CD4-positive, alpha-beta T cell (primary cell): ENCODE results near the gene EFNA4. TPM values are rescaled to one million over a fixed set of nuclear protein-coding genes. Genes with fewer than 3 reads are reported as not detected.
A peak's percentile ranks its signal among the peaks of the same experiment; 100 is the strongest.

Experiments
- ATAC-seq: fragments of 200-7000 bp; cut with Tn5 transposase; one replicate; pipeline ENCODE4 v1.10.0; 2022; ENCODE audit warnings: mild to moderate bottlenecking; ENCODE audit not compliant: poor library complexity
- CTCF ChIA-PET: fragments of 350-600 bp; sonication (Branson Sonifier 250); formaldehyde crosslinking; loops from one replicate; lab custom pipeline; 2021; ENCODE audit warnings: antibody characterized with exemption, inconsistent platforms; lab: Charles Lee
- POLR2A ChIA-PET: fragments of 350-600 bp; sonication (Branson Sonifier 250); formaldehyde crosslinking; loops from one replicate; lab custom pipeline; 2021; ENCODE audit warnings: antibody characterized with exemption, inconsistent platforms; lab: Charles Lee
- DNase-seq, 14 experiments: peaks; one replicate each; pipeline ENCODE4 v3.0.0-alpha.2; 2013 to 2020; ENCODE audit warnings: mixed read lengths in 2 of 14
- H3K27ac ChIP-seq, 2 donors: one replicate each; pipeline versions ENCODE4 v1.5.1 to v1.7.0; 2013; ENCODE audit warnings: low read length in 2 of 2, low read depth in 1 of 2, mild to moderate bottlenecking in 1 of 2
- H3K27me3 ChIP-seq, 2 experiments: 1 replicate in 1 of 2; 2 replicates in 1 of 2; pipeline versions ENCODE4 v1.6.1 to v1.7.0; 2013; ENCODE audit warnings: low read length in 2 of 2, control low read depth in 1 of 2, mild to moderate bottlenecking in 1 of 2, moderate library complexity in 1 of 2; ENCODE audit not compliant: insufficient read depth in 2 of 2, control insufficient read depth in 1 of 2
- H3K36me3 ChIP-seq: one replicate; pipeline ENCODE4 v1.6.1; 2013; ENCODE audit warnings: low read length, control low read depth; ENCODE audit not compliant: insufficient read depth
- H3K4me1 ChIP-seq: one replicate; pipeline ENCODE4 v1.6.1; 2013; ENCODE audit warnings: low read length, control low read depth; ENCODE audit not compliant: insufficient read depth
- H3K4me3 ChIP-seq: one replicate; pipeline ENCODE4 v1.5.1; 2013; ENCODE audit warnings: mild to moderate bottlenecking, low read length, moderate library complexity
- H3K9me3 ChIP-seq, 2 experiments: 1 replicate in 1 of 2; 2 replicates in 1 of 2; pipeline versions ENCODE4 v1.6.1 to v1.7.0; 2013; ENCODE audit warnings: low read length in 2 of 2, mild to moderate bottlenecking in 2 of 2, control low read depth in 1 of 2, moderate library complexity in 1 of 2; ENCODE audit not compliant: control insufficient read depth in 1 of 2, insufficient read depth in 1 of 2
- H3K27ac Mint-ChIP-seq: one replicate; pipeline ENCODE4 v1.8.0; 2020; ENCODE audit warnings: mixed read lengths
- H3K27me3 Mint-ChIP-seq: one replicate; pipeline ENCODE4 v1.8.0; 2021; ENCODE audit warnings: mixed read lengths
- H3K36me3 Mint-ChIP-seq: one replicate; pipeline ENCODE4 v1.8.0; 2021; ENCODE audit warnings: low read depth, mixed read lengths
- H3K4me1 Mint-ChIP-seq: one replicate; pipeline ENCODE4 v1.8.0; 2021; ENCODE audit warnings: low read depth, mixed read lengths
- H3K4me3 Mint-ChIP-seq: one replicate; pipeline ENCODE4 v1.8.0; 2020; ENCODE audit warnings: mild to moderate bottlenecking, mixed read lengths
- H3K9me3 Mint-ChIP-seq: one replicate; pipeline ENCODE4 v1.8.0; 2020; ENCODE audit warnings: mixed read lengths
- intact Hi-C, 2 experiments: fragments of 100-400 bp; cut with DNase I in 1 of 2; cut with micrococcal nuclease in 1 of 2; formaldehyde crosslinking; loops; one replicate each; pipeline versions ENCODE4 v1.15.1 to v1.9.0; 2023 to 2025; cut with DNase I, micrococcal nuclease
- total RNA-seq, 174 experiments: library from RNA in 2 of 174; stranded (reverse) in 2 of 174; gene quantifications; one replicate each; pipeline ENCODE4 v1.2.3 and lab custom pipeline; 2021 to 2026
- TF ChIP-seq, protein P1 (sequence below): fragments of 200-600 bp; IDR thresholded peaks from one replicate; pipeline ENCODE4 v1.8.0; 2022; ENCODE audit warnings: antibody characterized with exemption, mild to moderate bottlenecking

The EFNA4 gene
- total RNA-seq, 2 experiments from 2014 or later = 2.4 to 3.3 TPM

DNA sequence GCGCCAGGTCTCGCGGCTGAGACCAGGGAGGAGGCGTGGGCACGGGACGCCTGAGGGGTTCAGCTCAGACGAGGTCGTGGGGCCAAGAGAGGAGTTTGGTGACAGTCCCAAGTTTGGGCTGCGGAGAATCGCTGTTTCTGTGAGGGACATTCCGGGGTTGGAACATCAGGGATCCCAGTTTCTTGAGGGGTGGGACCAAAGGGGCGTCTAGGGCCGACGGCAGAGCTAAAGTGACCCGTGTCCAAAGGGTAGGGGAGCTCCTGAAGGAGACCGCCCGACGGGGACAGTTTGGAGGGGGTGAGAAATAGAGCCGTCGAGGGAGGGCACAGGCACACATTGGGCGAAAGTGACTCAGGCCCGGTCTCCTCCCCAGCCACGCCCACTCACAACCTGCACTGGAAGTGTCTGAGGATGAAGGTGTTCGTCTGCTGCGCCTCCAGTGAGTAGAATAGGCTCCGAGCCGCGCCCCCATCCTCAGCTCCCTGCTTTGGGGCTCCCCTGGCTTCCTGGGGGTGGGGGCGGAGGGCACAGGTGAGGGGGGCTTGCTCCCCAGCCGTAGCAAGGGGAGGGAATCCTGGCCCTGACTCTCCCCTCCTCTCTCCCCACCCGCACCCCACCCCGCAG is 22.1 kb downstream of the EFNA4 start:
- intact Hi-C loops = loop anchor here (2.0 to 10.0 kb wide), 9 partner anchors 15 to 761 kb away; partner anchors contain the start of genes UBE2Q1 (in 2 of the 2), AQP10 (in 1 of the 2), ATP8B2 (in 1 of the 2) and IL6R (in 1 of the 2)
- Histone ChIP-seq H3K9me3 (peaks cover 0 to 22% of the 10 kb centered on the region in 2 experiments), H3K4me3 (peak overlapping the region; percentile 92), H3K36me3 (no peaks in the 10 kb centered on the region), H3K4me1 (peaks cover 60% of the 10 kb centered on the region), H3K27me3 (peaks cover 35 to 39% of the 10 kb centered on the region in 2 experiments), H3K27ac (peak overlapping the region; percentile 65 to 76)
- POLR2A ChIA-PET = interaction anchor here (0.6 to 2.2 kb wide), 21 partner anchors 10 to 526 kb away, joined by 3 to 23 read pairs (median 6); partner anchors contain the start of genes ADAM15, CLK2, EFNA4 and FLAD1
- Mint-ChIP-seq H3K27me3 (peaks cover 36% of the 10 kb centered on the region), H3K9me3 (no peaks in the 10 kb centered on the region), H3K27ac (peak overlapping the region; percentile 82), H3K4me1 (peaks cover 50% of the 10 kb centered on the region), H3K4me3 (peak overlapping the region; percentile 89), H3K36me3 (peaks cover 3% of the 10 kb centered on the region)
- ATAC-seq (peak; percentile 37), DNase-seq (peak in 13 of 14 experiments; percentile 51 to 90 (median 73))
- TF ChIP-seq, protein P1, sequence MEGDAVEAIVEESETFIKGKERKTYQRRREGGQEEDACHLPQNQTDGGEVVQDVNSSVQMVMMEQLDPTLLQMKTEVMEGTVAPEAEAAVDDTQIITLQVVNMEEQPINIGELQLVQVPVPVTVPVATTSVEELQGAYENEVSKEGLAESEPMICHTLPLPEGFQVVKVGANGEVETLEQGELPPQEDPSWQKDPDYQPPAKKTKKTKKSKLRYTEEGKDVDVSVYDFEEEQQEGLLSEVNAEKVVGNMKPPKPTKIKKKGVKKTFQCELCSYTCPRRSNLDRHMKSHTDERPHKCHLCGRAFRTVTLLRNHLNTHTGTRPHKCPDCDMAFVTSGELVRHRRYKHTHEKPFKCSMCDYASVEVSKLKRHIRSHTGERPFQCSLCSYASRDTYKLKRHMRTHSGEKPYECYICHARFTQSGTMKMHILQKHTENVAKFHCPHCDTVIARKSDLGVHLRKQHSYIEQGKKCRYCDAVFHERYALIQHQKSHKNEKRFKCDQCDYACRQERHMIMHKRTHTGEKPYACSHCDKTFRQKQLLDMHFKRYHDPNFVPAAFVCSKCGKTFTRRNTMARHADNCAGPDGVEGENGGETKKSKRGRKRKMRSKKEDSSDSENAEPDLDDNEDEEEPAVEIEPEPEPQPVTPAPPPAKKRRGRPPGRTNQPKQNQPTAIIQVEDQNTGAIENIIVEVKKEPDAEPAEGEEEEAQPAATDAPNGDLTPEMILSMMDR = no peak
- CTCF ChIA-PET = interaction anchor here (0.9 to 3.0 kb wide), 22 partner anchors 8 to 606 kb away, joined by 3 to 78 read pairs (median 6); partner anchors contain the start of genes ADAM15, EFNA4, FLAD1 and KRTCAP2

DNA sequence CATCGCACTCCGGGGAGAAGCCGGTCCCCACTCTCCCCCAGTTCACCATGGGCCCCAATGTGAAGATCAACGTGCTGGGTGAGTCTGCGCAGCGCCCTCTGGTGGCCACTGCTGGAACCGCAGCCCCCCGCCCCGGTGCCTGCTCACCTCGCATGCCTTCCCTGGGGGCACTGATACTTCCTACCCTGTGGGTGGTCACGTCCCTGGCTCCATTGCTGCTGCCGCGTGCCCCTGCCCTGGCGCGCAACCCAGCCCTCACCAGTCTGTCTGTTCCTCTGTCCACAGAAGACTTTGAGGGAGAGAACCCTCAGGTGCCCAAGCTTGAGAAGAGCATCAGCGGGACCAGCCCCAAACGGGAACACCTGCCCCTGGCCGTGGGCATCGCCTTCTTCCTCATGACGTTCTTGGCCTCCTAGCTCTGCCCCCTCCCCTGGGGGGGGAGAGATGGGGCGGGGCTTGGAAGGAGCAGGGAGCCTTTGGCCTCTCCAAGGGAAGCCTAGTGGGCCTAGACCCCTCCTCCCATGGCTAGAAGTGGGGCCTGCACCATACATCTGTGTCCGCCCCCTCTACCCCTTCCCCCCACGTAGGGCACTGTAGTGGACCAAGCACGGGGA is 22.7 kb downstream of the EFNA4 start:
- Mint-ChIP-seq H3K27me3 (peaks cover 33% of the 10 kb centered on the region), H3K4me1 (peaks cover 48% of the 10 kb centered on the region), H3K4me3 (peak overlapping the region; percentile 83), H3K27ac (peak overlapping the region; percentile 82), H3K9me3 (no peaks in the 10 kb centered on the region), H3K36me3 (peaks cover 3% of the 10 kb centered on the region)
- intact Hi-C loops = loop anchor here (2.0 to 10.0 kb wide), 6 partner anchors 45 to 761 kb away; partner anchors contain the start of genes AQP10 (in 1 of the 2), ATP8B2 (in 1 of the 2), IL6R (in 1 of the 2) and PBXIP1 (in 1 of the 2)
- Histone ChIP-seq H3K4me1 (peaks cover 57% of the 10 kb centered on the region), H3K9me3 (peaks cover 0 to 15% of the 10 kb centered on the region in 2 experiments), H3K27me3 (peaks cover 29 to 32% of the 10 kb centered on the region in 2 experiments), H3K27ac (no peak overlapping the region), H3K4me3 (peak overlapping the region; percentile 92), H3K36me3 (no peaks in the 10 kb centered on the region)
- ATAC-seq = peak; percentile 19
- POLR2A ChIA-PET = interaction anchor here (0.9 to 2.2 kb wide), 5 partner anchors 16 to 527 kb away, joined by 3 to 17 read pairs (median 9); partner anchors contain the start of genes ADAM15, KRTCAP2 and TRIM46
- CTCF ChIA-PET = interaction anchor here (0.6 to 3.0 kb wide), 10 partner anchors 8 to 606 kb away, joined by 3 to 78 read pairs (median 5); partner anchors contain the start of genes EFNA4 and KRTCAP2
- peak; percentile 69 to 91 (median 78) for DNase-seq
- TF ChIP-seq, protein P1 = peak; percentile 99

DNA sequence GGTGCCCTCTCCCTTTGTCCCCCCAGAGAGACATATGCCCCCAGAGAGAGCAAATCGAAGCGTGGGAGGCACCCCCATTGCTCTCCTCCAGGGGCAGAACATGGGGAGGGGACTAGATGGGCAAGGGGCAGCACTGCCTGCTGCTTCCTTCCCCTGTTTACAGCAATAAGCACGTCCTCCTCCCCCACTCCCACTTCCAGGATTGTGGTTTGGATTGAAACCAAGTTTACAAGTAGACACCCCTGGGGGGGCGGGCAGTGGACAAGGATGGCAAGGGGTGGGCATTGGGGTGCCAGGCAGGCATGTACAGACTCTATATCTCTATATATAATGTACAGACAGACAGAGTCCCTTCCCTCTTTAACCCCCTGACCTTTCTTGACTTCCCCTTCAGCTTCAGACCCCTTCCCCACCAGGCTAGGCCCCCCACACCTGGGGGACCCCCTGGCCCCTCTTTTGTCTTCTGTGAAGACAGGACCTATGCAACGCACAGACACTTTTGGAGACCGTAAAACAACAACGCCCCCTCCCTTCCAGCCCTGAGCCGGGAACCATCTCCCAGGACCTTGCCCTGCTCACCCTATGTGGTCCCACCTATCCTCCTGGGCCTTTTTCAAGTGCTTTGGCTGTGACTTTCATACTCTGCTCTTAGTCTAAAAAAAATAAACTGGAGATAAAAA is 23.5 kb downstream of the EFNA4 start:
- no peak overlapping the region for H3K27ac Mint-ChIP-seq
- Histone ChIP-seq H3K4me3 (no peak overlapping the region), H3K4me1 (peaks cover 55% of the 10 kb centered on the region), H3K36me3 (no peaks in the 10 kb centered on the region), H3K9me3 (peaks cover 0 to 15% of the 10 kb centered on the region in 2 experiments), H3K27me3 (peaks cover 24 to 25% of the 10 kb centered on the region in 2 experiments), H3K27ac (no peak overlapping the region)
- TF ChIP-seq, protein P1 = no peak
- DNase-seq (no peak), ATAC-seq (no peak)
- intact Hi-C loops = loop anchor here (2.0 to 10.0 kb wide), 6 partner anchors 44 to 762 kb away; partner anchors contain the start of genes AQP10 (in 1 of the 2), ATP8B2 (in 1 of the 2), IL6R (in 1 of the 2) and PBXIP1 (in 1 of the 2)
- POLR2A ChIA-PET = no interaction called here
- H3K4me3 Mint-ChIP-seq = peak overlapping the region; percentile 66
- H3K27me3 Mint-ChIP-seq = peaks cover 26% of the 10 kb centered on the region
- H3K9me3 Mint-ChIP-seq = no peaks in the 10 kb centered on the region
- H3K36me3 Mint-ChIP-seq = peaks cover 3% of the 10 kb centered on the region
- CTCF ChIA-PET = interaction anchor here (0.6 to 3.0 kb wide), 9 partner anchors 9 to 119 kb away, joined by 3 to 78 read pairs (median 6); partner anchors contain the start of genes EFNA4 and KRTCAP2
- peaks cover 46% of the 10 kb centered on the region for H3K4me1 Mint-ChIP-seq
